ENCODE data around the gene TTYH1.

TTYH1 gene

GRCh38 chr19:54484451-54484850 lies 69.2 kb downstream of the TTYH1 start:
- DNase-seq, result no peak

GRCh38 chr19:54485851-54486250 lies 70.6 kb downstream of the TTYH1 start:
- no peak for DNase-seq
